Fibroblast of upper back skin (primary cell): ENCODE measurements around the gene CENPVL2.
A peak's percentile ranks its signal among the peaks of the same experiment; 100 is the strongest.
"Not testable (repeated sequence)": the region's sequence is repeated elsewhere in the genome, so short reads cannot be mapped to it uniquely, and the experiment has no call there.

ENCODE experiments used
- DNase-seq: peaks from one replicate; pipeline ENCODE4 v3.0.0-alpha.2; 2013

The CENPVL2 gene

GRCh38 chrX:51682720-51683062 is at the start of gene CENPVL2:
TSS of gene CENPVL2 (minus strand) at chrX:51682831. CDS start at chrX:51682831, 0 bp downstream.
- not testable (repeated sequence) for DNase-seq

- no peak for DNase-seq
Measured at GRCh38 chrX:51728202-51728601, 45.6 kb upstream of the CENPVL2 start.

GRCh38 chrX:51712943-51713647 is 30.5 kb upstream of the CENPVL2 start:
- DNase-seq: not testable (repeated sequence)

GRCh38 chrX:51710277-51711164 is 27.9 kb upstream of the CENPVL2 start, which contains the start of gene CENPVL1:
TSS of gene CENPVL1 (plus strand) at chrX:51710512. CDS start at chrX:51710512, 0 bp downstream.
- DNase-seq: not testable (repeated sequence)

GRCh38 chrX:51697397-51697796 is 14.8 kb upstream of the CENPVL2 start:
- DNase-seq: no peak

- DNase-seq: no peak
Measured at GRCh38 chrX:51694254-51694653, 11.6 kb upstream of the CENPVL2 start.

GRCh38 chrX:51681808-51682719 is 567 bp downstream of the CENPVL2 start:
- not testable (repeated sequence) for DNase-seq

GRCh38 chrX:51679689-51680433 is 2.8 kb downstream of the CENPVL2 start:
- not testable (repeated sequence) for DNase-seq

GRCh38 chrX:51665981-51666380 is 16.6 kb downstream of the CENPVL2 start:
- DNase-seq: no peak

GRCh38 chrX:51643377-51643776 is 39.3 kb downstream of the CENPVL2 start:
- DNase-seq: no peak

- DNase-seq: peak; percentile 46
Measured at GRCh38 chrX:51641421-51642021, 41.1 kb downstream of the CENPVL2 start.

- not testable (repeated sequence) for DNase-seq
Measured at GRCh38 chrX:51636511-51636910, 46.1 kb downstream of the CENPVL2 start.
